HepG2 (cell line): Measurements from ENCODE around the gene OAS1. TPM values are rescaled to one million over a fixed set of nuclear protein-coding genes. Genes with fewer than 3 reads are reported as not detected.

Experiments
- ATF7 ChIP-seq, 2 experiments: fragments of 450-650 bp in 1 of 2; sonication (generic) in 1 of 2; formaldehyde crosslinking in 1 of 2; IDR thresholded peaks; 2 replicates each; pipeline versions ENCODE4 v1.4.0 to v1.6.1; 2016 to 2020; ENCODE audit warnings: antibody characterized with exemption in 1 of 2, mild to moderate bottlenecking in 1 of 2, missing genetic modification reagents in 1 of 2
- BORCS8-MEF2B ChIP-seq: sonication (generic); formaldehyde crosslinking; IDR thresholded peaks from 2 replicates; pipeline ENCODE4 v1.8.0; 2022; ENCODE audit warnings: mild to moderate bottlenecking, missing genetic modification reagents
- FOXP1 ChIP-seq, 2 experiments: fragments of 450-650 bp in 1 of 2; IDR thresholded peaks; 2 replicates each; pipeline ENCODE4 v1.6.1; 2017 to 2018; ENCODE audit warnings: antibody characterized with exemption in 1 of 2
- GABPA ChIP-seq, 2 experiments: IDR thresholded peaks; 2 replicates each; pipeline ENCODE4 v1.6.1; 2011 to 2016; ENCODE audit warnings: low read depth in 2 of 2, low read length in 1 of 2, missing biosample characterization in 1 of 2, missing genetic modification characterization in 1 of 2
- HDAC1 ChIP-seq: sonication (generic); formaldehyde crosslinking; IDR thresholded peaks from 2 replicates; pipeline ENCODE4 v1.5.1; 2020; ENCODE audit warnings: mild to moderate bottlenecking, missing genetic modification reagents
- HMG20B ChIP-seq: conservative IDR thresholded peaks from 2 replicates; pipeline ENCODE4 v1.6.1; 2016; ENCODE audit warnings: missing genetic modification reagents, missing compliant biosample characterization
- JUN ChIP-seq: sonication (generic); formaldehyde crosslinking; IDR thresholded peaks from 2 replicates; pipeline ENCODE4 v1.4.0; 2020; ENCODE audit warnings: mild to moderate bottlenecking, missing genetic modification reagents
- KDM5B ChIP-seq: sonication (generic); formaldehyde crosslinking; IDR thresholded peaks from 2 replicates; pipeline ENCODE4 v1.4.0; 2020; ENCODE audit warnings: missing genetic modification reagents, mild to moderate bottlenecking, borderline replicate concordance
- MIER3 ChIP-seq: IDR thresholded peaks from 2 replicates; pipeline ENCODE4 v1.6.1; 2016; ENCODE audit warnings: missing compliant biosample characterization, borderline replicate concordance
- TCF12 ChIP-seq, 2 experiments: fragments of 450-650 bp in 1 of 2; sonication (generic) in 1 of 2; formaldehyde crosslinking in 1 of 2; IDR thresholded peaks; 2 replicates each; pipeline versions ENCODE4 v1.6.1 to v1.8.0; 2017 to 2022; ENCODE audit warnings: antibody characterized with exemption in 1 of 2, mild to moderate bottlenecking in 1 of 2, missing genetic modification reagents in 1 of 2, moderate library complexity in 1 of 2
- TEAD3 ChIP-seq: optimal IDR thresholded peaks from 2 replicates; pipeline ENCODE3; 2016; ENCODE audit warnings: borderline replicate concordance
- ZBTB20 ChIP-seq: sonication (generic); formaldehyde crosslinking; IDR thresholded peaks from 2 replicates; pipeline ENCODE4 v1.8.1; 2023; ENCODE audit warnings: missing genetic modification reagents, low read depth, mild to moderate bottlenecking, borderline replicate concordance
- ZIK1 ChIP-seq: sonication (generic); formaldehyde crosslinking; IDR thresholded peaks from 2 replicates; pipeline ENCODE4 v1.5.0; 2020; ENCODE audit warnings: mild to moderate bottlenecking, low read depth, missing genetic modification reagents, borderline replicate concordance
- ZNF124 ChIP-seq: sonication (generic); formaldehyde crosslinking; IDR thresholded peaks from 2 replicates; pipeline ENCODE4 v1.4.0; 2020; ENCODE audit warnings: missing genetic modification reagents
- ZNF563 ChIP-seq: sonication (generic); formaldehyde crosslinking; IDR thresholded peaks from 2 replicates; pipeline ENCODE4 v1.8.0; 2022; ENCODE audit warnings: mild to moderate bottlenecking, moderate library complexity, missing genetic modification reagents
- ZNF772 ChIP-seq: sonication (generic); formaldehyde crosslinking; IDR thresholded peaks from 2 replicates; pipeline ENCODE4 v1.5.0; 2020; ENCODE audit warnings: mild to moderate bottlenecking, missing genetic modification reagents
- ZNF781 ChIP-seq: sonication (generic); formaldehyde crosslinking; IDR thresholded peaks from 2 replicates; pipeline ENCODE4 v1.5.1; 2020; ENCODE audit warnings: borderline replicate concordance, mild to moderate bottlenecking, missing genetic modification reagents; ENCODE audit errors: not compliant biosample characterization
- ZSCAN31 ChIP-seq: sonication (generic); formaldehyde crosslinking; IDR thresholded peaks from 2 replicates; pipeline ENCODE4 v1.5.0; 2020; ENCODE audit warnings: low read depth, mild to moderate bottlenecking, missing genetic modification reagents
- polyA plus RNA-seq, 8 experiments: library from polyadenylated mRNA; depleted of rRNA in 3 of 8; stranded (reverse) in 7 of 8; unstranded in 1 of 8; fragments of >200 nt; fragmentation: Illumina TruSeq in 4 of 8; extraction: Trizol in 4 of 8; gene quantifications; 2 replicates each; pipeline versions ENCODE4 v1.2.1 to v1.2.3, GENCODE V29; 2011 to 2016; ENCODE audit warnings: low read depth in 4 of 8, missing spikeins in 1 of 8, mixed read lengths in 1 of 8; ENCODE audit not compliant: insufficient read depth in 1 of 8
- total RNA-seq, 5 experiments: library from RNA; depleted of rRNA; stranded (reverse); fragments of >200 nt; fragmentation: Illumina TruSeq; extraction: Trizol; gene quantifications; 2 replicates each; pipeline ENCODE4 v1.2.3, GENCODE V29; 2016; ENCODE audit warnings: low read depth in 1 of 5
- TF ChIP-seq, protein P1 (sequence below): sonication (generic); formaldehyde crosslinking; IDR thresholded peaks from 2 replicates; pipeline ENCODE4 v1.4.0; 2020; ENCODE audit warnings: missing genetic modification reagents, mild to moderate bottlenecking, borderline replicate concordance
- TF ChIP-seq, protein P2 (sequence below): sonication (generic); formaldehyde crosslinking; IDR thresholded peaks from 2 replicates; pipeline ENCODE4 v1.4.0; 2020; ENCODE audit warnings: mild to moderate bottlenecking, low read depth, missing genetic modification reagents
- TF ChIP-seq, protein P3 (sequence below): sonication (generic); formaldehyde crosslinking; IDR thresholded peaks from 2 replicates; pipeline ENCODE4 v1.4.0; 2020; ENCODE audit warnings: mild to moderate bottlenecking, missing genetic modification reagents
- TF ChIP-seq, protein P4 (sequence below): sonication (generic); formaldehyde crosslinking; IDR thresholded peaks from 2 replicates; pipeline ENCODE4 v1.4.0; 2020; ENCODE audit warnings: mild to moderate bottlenecking, missing genetic modification reagents

The OAS1 gene
- total and polyA plus RNA-seq, 2 of the 13 experiments (the other 11 are each of a cell fraction or from before 2014, with no cell fraction given) = 6.5 to 10.6 TPM

DNA sequence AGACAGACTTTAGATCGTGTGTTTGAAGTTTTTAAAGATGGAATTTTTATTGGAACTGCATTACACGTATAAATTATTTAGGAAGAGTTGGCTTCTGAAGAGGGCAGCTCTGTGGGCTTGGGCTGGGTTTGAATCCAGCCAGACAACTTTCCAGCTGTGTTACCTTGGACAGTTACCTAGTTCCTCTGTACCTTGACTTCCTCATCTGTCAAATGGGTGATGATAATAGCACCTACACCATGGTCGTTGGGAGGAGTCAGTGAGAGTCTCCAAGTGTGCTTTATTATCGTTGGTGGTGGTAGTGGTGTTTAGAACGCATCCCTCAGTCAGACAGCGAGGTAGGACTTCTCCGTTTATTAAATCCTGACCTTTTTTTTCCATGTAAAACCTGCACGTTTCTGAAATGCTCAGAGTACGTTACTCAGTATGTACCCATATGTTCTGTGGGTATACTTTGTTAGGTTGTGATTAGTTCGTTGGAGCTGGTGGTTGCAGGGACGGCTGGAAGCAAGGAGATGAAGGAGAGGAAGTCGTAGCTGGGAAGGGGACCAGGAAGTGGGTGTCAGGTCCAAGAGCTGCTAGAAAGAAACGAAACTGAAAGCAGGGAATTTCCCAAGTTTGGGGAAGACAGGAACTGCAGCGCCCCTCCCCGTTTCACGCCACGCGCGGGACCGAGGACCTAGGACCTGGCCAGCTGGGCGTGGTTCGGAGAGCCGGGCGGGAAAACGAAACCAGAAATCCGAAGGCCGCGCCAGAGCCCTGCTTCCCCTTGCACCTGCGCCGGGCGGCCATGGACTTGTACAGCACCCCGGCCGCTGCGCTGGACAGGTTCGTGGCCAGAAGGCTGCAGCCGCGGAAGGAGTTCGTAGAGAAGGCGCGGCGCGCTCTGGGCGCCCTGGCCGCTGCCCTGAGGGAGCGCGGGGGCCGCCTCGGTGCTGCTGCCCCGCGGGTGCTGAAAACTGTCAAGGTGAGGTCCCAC lies 31.3 kb downstream of the OAS1 start, which contains the start of gene OAS3 (continued):
- TF ChIP-seq, protein P1, sequence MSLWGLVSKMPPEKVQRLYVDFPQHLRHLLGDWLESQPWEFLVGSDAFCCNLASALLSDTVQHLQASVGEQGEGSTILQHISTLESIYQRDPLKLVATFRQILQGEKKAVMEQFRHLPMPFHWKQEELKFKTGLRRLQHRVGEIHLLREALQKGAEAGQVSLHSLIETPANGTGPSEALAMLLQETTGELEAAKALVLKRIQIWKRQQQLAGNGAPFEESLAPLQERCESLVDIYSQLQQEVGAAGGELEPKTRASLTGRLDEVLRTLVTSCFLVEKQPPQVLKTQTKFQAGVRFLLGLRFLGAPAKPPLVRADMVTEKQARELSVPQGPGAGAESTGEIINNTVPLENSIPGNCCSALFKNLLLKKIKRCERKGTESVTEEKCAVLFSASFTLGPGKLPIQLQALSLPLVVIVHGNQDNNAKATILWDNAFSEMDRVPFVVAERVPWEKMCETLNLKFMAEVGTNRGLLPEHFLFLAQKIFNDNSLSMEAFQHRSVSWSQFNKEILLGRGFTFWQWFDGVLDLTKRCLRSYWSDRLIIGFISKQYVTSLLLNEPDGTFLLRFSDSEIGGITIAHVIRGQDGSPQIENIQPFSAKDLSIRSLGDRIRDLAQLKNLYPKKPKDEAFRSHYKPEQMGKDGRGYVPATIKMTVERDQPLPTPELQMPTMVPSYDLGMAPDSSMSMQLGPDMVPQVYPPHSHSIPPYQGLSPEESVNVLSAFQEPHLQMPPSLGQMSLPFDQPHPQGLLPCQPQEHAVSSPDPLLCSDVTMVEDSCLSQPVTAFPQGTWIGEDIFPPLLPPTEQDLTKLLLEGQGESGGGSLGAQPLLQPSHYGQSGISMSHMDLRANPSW (CRISPR knock-in tag) = no peak
- TF ChIP-seq ZSCAN31 (CRISPR knock-in tag) (peak; percentile 80; the same call in 1 of the 2 replicates), GABPA (IDR thresholded peaks at IDR 0.05; ENCODE audit: low read depth, low read length) (peak; percentile 22; the same call in 1 of the 2 replicates), GABPA (CRISPR knock-in tag; IDR thresholded peaks at IDR 0.05; ENCODE audit: low read depth) (peak; percentile 75), HDAC1 (CRISPR knock-in tag) (peak; percentile 86), ZNF124 (CRISPR knock-in tag) (no peak), BORCS8-MEF2B (CRISPR knock-in tag) (peak; percentile 52; the same call in 1 of the 2 replicates), ZNF772 (CRISPR knock-in tag) (0 out of 2 replicates have a peak, but pooled peaks have one; percentile 78), JUN (no peak), KDM5B (peak; percentile 76; the same call in 1 of the 2 replicates), ZNF563 (CRISPR knock-in tag) (no peak), ZIK1 (CRISPR knock-in tag) (no peak), HMG20B (no peak), MIER3 (CRISPR knock-in tag) (peak; percentile 39; the same call in 1 of the 2 replicates), FOXP1 (IDR thresholded peaks at IDR 0.05) (no peak), FOXP1 (CRISPR knock-in tag; IDR thresholded peaks at IDR 0.05) (no peak), TCF12 (IDR thresholded peaks at IDR 0.05) (no peak), TCF12 (CRISPR knock-in tag; IDR thresholded peaks at IDR 0.05) (peak; percentile 27; the same call in 1 of the 2 replicates), TEAD3 (CRISPR knock-in tag) (peak; percentile 11), ATF7 (IDR thresholded peaks at IDR 0.05) (no peak), ATF7 (CRISPR knock-in tag; IDR thresholded peaks at IDR 0.05) (0 out of 2 replicates have a peak, but pooled peaks have one; percentile 34), ZNF781 (CRISPR knock-in tag) (peak; percentile 23), ZBTB20 (CRISPR knock-in tag) (no peak)
- TF ChIP-seq, protein P2, sequence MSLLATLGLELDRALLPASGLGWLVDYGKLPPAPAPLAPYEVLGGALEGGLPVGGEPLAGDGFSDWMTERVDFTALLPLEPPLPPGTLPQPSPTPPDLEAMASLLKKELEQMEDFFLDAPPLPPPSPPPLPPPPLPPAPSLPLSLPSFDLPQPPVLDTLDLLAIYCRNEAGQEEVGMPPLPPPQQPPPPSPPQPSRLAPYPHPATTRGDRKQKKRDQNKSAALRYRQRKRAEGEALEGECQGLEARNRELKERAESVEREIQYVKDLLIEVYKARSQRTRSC (CRISPR knock-in tag) = no peak
- TF ChIP-seq, protein P3, sequence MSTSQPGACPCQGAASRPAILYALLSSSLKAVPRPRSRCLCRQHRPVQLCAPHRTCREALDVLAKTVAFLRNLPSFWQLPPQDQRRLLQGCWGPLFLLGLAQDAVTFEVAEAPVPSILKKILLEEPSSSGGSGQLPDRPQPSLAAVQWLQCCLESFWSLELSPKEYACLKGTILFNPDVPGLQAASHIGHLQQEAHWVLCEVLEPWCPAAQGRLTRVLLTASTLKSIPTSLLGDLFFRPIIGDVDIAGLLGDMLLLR (CRISPR knock-in tag) = 0 out of 2 replicates have a peak, but pooled peaks have one; percentile 33
- TF ChIP-seq, protein P4, sequence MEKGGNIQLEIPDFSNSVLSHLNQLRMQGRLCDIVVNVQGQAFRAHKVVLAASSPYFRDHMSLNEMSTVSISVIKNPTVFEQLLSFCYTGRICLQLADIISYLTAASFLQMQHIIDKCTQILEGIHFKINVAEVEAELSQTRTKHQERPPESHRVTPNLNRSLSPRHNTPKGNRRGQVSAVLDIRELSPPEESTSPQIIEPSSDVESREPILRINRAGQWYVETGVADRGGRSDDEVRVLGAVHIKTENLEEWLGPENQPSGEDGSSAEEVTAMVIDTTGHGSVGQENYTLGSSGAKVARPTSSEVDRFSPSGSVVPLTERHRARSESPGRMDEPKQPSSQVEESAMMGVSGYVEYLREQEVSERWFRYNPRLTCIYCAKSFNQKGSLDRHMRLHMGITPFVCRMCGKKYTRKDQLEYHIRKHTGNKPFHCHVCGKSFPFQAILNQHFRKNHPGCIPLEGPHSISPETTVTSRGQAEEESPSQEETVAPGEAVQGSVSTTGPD (CRISPR knock-in tag) = peak; percentile 56; the same call in 1 of the 2 replicates
